ENCODE results near the gene SLA2. TPM values are rescaled to one million over a fixed set of nuclear protein-coding genes. Genes with fewer than 3 reads are reported as not detected.

The SLA2 gene
- total RNA-seq, 1 experiment from 2014 or later, result 0.51 TPM

GRCh38 chr20:36623444-36623843 lies 22.6 kb downstream of the SLA2 start:
- H3K27me3 ChIP-seq (ENCODE audit: low read length), result no peaks in the 10 kb centered on the region

GRCh38 chr20:36620917-36621316 lies 25.1 kb downstream of the SLA2 start:
- TF ChIP-seq CTCF (conservative IDR thresholded peaks at IDR 0.05; ENCODE audit: low read depth, low read length) (no peak), EZH2phosphoT487 (IDR thresholded peaks at IDR 0.05; ENCODE audit: borderline replicate concordance, low read length) (no peak), EZH2 (IDR thresholded peaks at IDR 0.05; ENCODE audit: low read length, unreplicated experiment) (no peak)
- no peaks in the 10 kb centered on the region for H3K9me2 ChIP-seq (replicated peaks; ENCODE audit: low read length)
- H2AFZ ChIP-seq (ENCODE audit: low read length), result no peak overlapping the region
- H3K9ac ChIP-seq (ENCODE audit: low read length), result no peak overlapping the region
- ChIA-PET CTCF (no interaction called here), POLR2A (ENCODE audit: unreplicated experiment) (no interaction called here)
- H3K4me2 ChIP-seq (ENCODE audit: low read length), result no peak overlapping the region
- no peaks in the 10 kb centered on the region for H3K9me3 ChIP-seq (ENCODE audit: low read length)
- intact Hi-C loops (cut with micrococcal nuclease), result no loop called here
- H3F3A ChIP-seq (ENCODE audit: low read length, unreplicated experiment), result no peaks in the 10 kb centered on the region
- no peak overlapping the region for H3K4me3 ChIP-seq (ENCODE audit: low read length)
- DNase-seq (no peak), ATAC-seq (no peak)
- H3K79me2 ChIP-seq (ENCODE audit: low read length), result no peaks in the 10 kb centered on the region
- BruUV-seq (replicated peaks), result no TSS peak
- H3K36me3 ChIP-seq (ENCODE audit: low read depth, low read length), result no peaks in the 10 kb centered on the region
- no peaks in the 10 kb centered on the region for H4K20me1 ChIP-seq (ENCODE audit: low read length)
- H3K4me1 ChIP-seq (ENCODE audit: insufficient read depth, low read length), result no peaks in the 10 kb centered on the region
- H3K27me3 ChIP-seq (ENCODE audit: low read length), result no peaks in the 10 kb centered on the region
- no peak overlapping the region for H3K27ac ChIP-seq (ENCODE audit: low read length)

More at GRCh38 chr20:36623444-36623843, 22.6 kb downstream of the SLA2 start:
- Histone ChIP-seq H3K4me1 (ENCODE audit: insufficient read depth, low read length) (no peaks in the 10 kb centered on the region), H3K79me2 (ENCODE audit: low read length) (no peaks in the 10 kb centered on the region), H3K9me2 (replicated peaks; ENCODE audit: low read length) (no peaks in the 10 kb centered on the region), H3K9me3 (ENCODE audit: low read length) (no peaks in the 10 kb centered on the region), H3K4me2 (ENCODE audit: low read length) (no peak overlapping the region), H3K36me3 (ENCODE audit: low read depth, low read length) (no peaks in the 10 kb centered on the region), H3F3A (ENCODE audit: low read length, unreplicated experiment) (no peaks in the 10 kb centered on the region), H3K9ac (ENCODE audit: low read length) (no peak overlapping the region), H4K20me1 (ENCODE audit: low read length) (no peaks in the 10 kb centered on the region), H3K4me3 (ENCODE audit: low read length) (no peak overlapping the region), H3K27ac (ENCODE audit: low read length) (no peak overlapping the region), H2AFZ (ENCODE audit: low read length) (no peak overlapping the region)
- intact Hi-C loops (cut with micrococcal nuclease), result no loop called here
- no peak for DNase-seq
- no TSS peak for BruUV-seq (replicated peaks)
- ATAC-seq, result no peak
- CTCF ChIA-PET, result no interaction called here
- no peak for TF ChIP-seq CTCF (conservative IDR thresholded peaks at IDR 0.05; ENCODE audit: low read depth, low read length)
- TF ChIP-seq EZH2 (IDR thresholded peaks at IDR 0.05; ENCODE audit: low read length, unreplicated experiment), result no peak
- TF ChIP-seq EZH2phosphoT487 (IDR thresholded peaks at IDR 0.05; ENCODE audit: borderline replicate concordance, low read length), result no peak
- POLR2A ChIA-PET (ENCODE audit: unreplicated experiment), result no interaction called here

- TF ChIP-seq EZH2 (IDR thresholded peaks at IDR 0.05; ENCODE audit: low read length, unreplicated experiment) (no peak), CTCF (conservative IDR thresholded peaks at IDR 0.05; ENCODE audit: low read depth, low read length) (no peak), EZH2phosphoT487 (IDR thresholded peaks at IDR 0.05; ENCODE audit: borderline replicate concordance, low read length) (no peak)
- H3K9me2 ChIP-seq (replicated peaks; ENCODE audit: low read length), result no peaks in the 10 kb centered on the region
- peaks cover 29% of the 10 kb centered on the region for H3K36me3 ChIP-seq (ENCODE audit: low read depth, low read length)
- no peak overlapping the region for H3K9ac ChIP-seq (ENCODE audit: low read length)
- H3K79me2 ChIP-seq (ENCODE audit: low read length), result peaks cover under 1% of the 10 kb centered on the region; the same call in 1 of the 2 replicates
- intact Hi-C loops (cut with micrococcal nuclease), result no loop called here
- H3K4me1 ChIP-seq (ENCODE audit: insufficient read depth, low read length), result peaks cover 12% of the 10 kb centered on the region; the same call in 1 of the 2 replicates
- no peaks in the 10 kb centered on the region for H3F3A ChIP-seq (ENCODE audit: low read length, unreplicated experiment)
- DNase-seq (no peak), ATAC-seq (no peak)
- no peak overlapping the region for H3K4me3 ChIP-seq (ENCODE audit: low read length)
- no peaks in the 10 kb centered on the region for H4K20me1 ChIP-seq (ENCODE audit: low read length)
- H3K27me3 ChIP-seq (ENCODE audit: low read length), result no peaks in the 10 kb centered on the region
- no peaks in the 10 kb centered on the region for H3K9me3 ChIP-seq (ENCODE audit: low read length)
- H3K4me2 ChIP-seq (ENCODE audit: low read length), result no peak overlapping the region
- no peak overlapping the region for H3K27ac ChIP-seq (ENCODE audit: low read length)
- H2AFZ ChIP-seq (ENCODE audit: low read length), result no peak overlapping the region
- CTCF ChIA-PET, result no interaction called here
- POLR2A ChIA-PET (ENCODE audit: unreplicated experiment), result no interaction called here
- no TSS peak for BruUV-seq (replicated peaks)
Observed at GRCh38 chr20:36614781-36615557, 31.0 kb downstream of the SLA2 start.
